HFF-Myc (cell line): ENCODE results near the gene WNT4.

ENCODE experiments used
- DNase-seq: peaks from one replicate; pipeline ENCODE4 v3.0.0-alpha.2; 2011; ENCODE audit warnings: low read depth; ENCODE audit errors: extremely low read depth
- H3K4me3 ChIP-seq: replicated peaks from 2 replicates; pipeline ENCODE4 v1.5.1; 2011; ENCODE audit warnings: low read depth, mild to moderate bottlenecking, control low read depth, low read length
- CTCF ChIP-seq: IDR thresholded peaks from 2 replicates; pipeline ENCODE4 v1.5.1; 2012; ENCODE audit warnings: mild to moderate bottlenecking, low read depth, low read length, control low read depth; ENCODE audit errors: missing control alignments

The WNT4 gene

DNA sequence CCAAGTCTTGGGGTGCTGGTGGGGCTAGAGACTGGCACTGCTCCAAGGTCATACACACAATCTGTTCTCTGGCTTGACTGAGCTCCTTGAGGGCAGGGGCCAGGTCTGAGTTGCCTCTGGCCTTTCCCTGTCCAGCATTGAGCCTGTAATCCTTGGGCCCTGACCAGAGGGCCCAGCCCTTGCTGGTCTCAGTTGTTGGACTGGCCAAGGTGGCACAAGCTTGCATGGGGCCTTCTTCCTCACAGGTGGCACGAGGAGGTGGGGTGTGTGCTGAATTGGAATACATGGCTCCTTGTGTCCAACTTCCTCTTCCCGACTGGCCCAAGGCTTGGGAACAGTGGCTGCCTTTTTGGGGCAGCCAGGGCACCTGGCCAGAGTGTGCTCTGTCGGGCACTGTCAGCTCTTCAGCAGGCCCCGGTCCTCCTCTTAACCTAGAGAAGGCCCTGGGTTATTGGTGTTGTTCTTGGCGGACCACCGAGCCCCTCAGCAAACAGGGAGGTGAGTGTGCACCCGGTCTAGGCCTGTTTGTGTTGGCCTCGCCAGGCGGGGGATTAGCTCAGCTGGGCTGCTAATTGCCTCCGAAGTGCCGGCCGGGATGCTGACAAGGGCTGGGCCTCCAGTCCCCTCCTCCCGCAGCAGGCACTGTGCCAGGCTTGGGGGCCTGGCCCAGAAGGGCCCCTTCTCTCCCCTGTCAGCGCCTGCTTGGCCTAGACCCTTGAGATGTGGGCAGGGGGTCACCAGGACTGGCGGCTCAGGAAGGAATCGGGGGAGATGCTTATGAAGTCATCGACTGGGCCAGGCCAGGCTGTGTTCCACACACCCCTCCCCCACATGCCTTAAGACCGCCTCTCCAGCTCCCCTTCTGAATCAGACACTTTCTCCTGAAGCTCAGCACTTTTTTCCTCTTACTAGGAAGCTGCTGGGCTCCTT lies 28.5 kb downstream of the WNT4 start:
- no peak overlapping the region for H3K4me3 ChIP-seq
- DNase-seq, result no peak
- TF ChIP-seq CTCF, result no peak

DNA sequence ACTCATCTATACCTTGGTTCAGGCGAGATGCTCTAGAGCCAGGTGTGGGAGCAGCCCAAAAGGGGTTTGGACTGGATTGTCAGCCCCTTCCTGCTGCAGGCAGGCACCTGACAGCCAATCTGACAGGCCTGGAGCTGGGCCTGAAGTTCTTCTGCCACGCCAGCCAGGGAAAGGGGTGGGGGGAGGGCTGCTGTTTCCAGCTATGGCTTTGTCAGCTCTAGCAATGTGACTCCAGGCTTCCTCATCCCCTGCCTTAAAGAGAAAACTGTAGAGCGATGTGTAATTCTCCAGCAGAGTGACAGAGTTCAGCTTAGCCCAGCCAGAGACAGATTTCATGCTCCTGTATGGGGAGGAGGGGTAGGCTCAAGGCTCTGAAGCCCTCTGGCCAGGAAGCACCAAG lies 30.3 kb downstream of the WNT4 start:
- DNase-seq, result no peak
- no peak overlapping the region for H3K4me3 ChIP-seq
- TF ChIP-seq CTCF, result no peak

DNA sequence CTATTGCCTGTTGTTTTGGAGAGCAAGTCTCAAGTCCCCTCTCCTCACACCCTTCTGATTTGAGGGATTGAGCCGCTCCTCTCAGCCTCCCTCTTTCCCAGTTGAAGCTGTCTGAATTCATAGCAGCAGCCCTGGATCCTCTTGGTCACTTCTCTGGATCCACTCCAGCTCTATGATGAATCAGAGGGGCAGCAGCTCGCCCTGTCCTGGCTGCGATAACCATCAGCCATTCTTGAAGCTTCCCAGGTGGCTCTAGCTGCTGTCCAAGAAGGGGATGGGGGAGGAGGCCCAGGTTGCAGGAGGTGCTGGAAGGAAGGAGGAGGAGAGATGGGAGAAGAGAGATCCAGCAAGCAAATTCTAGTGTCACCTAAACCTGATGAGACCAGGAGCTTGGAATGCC lies 31.3 kb downstream of the WNT4 start:
- DNase-seq, result no peak
- H3K4me3 ChIP-seq, result no peak overlapping the region
- TF ChIP-seq CTCF, result no peak

DNA sequence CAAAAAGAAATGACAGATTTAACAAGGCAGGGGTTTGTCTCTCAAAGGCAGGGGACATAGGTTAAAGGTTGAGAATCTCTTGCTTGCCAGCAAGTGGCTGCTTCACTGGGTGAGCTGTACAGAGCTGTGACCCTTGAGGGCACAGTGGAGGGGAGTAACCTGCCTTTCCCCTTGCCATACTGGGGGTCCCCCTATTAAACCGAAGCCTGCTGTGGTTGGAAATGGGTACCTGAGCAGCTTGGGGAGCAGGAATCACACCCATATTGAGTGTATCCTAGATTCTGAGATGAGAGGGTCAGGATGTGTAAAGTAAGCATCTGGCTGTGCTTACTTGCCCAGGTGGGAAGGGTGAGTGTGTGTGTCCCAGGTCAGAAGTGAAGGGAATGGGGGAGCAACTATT lies 31.8 kb downstream of the WNT4 start:
- no peak for DNase-seq
- H3K4me3 ChIP-seq, result no peak overlapping the region
- no peak for TF ChIP-seq CTCF

GRCh38 chr1:22110016-22110415 lies 32.9 kb downstream of the WNT4 start:
- H3K4me3 ChIP-seq, result no peak overlapping the region
- no peak for DNase-seq
- TF ChIP-seq CTCF, result no peak

GRCh38 chr1:22108339-22109105 lies 34.4 kb downstream of the WNT4 start:
- TF ChIP-seq CTCF, result no peak
- DNase-seq, result no peak
- no peak overlapping the region for H3K4me3 ChIP-seq
